PFSK-1 (cell line): Measurements from ENCODE around the gene NARF.

Experiments
- FOXP2 ChIP-seq: optimal IDR thresholded peaks from 2 replicates; pipeline ENCODE3; 2011; ENCODE audit warnings: borderline replicate concordance, control low read depth, inconsistent platforms; ENCODE audit not compliant: insufficient read depth; ENCODE audit errors: extremely low read length, extremely low read depth
- POLR2AphosphoS5 ChIP-seq: IDR thresholded peaks from 2 replicates; pipeline ENCODE4 v1.6.1; 2012; ENCODE audit warnings: low read depth, mild to moderate bottlenecking, control low read depth, low read length, moderate library complexity
- SIN3A ChIP-seq: IDR thresholded peaks from 2 replicates; pipeline ENCODE4 v1.6.1; 2012; ENCODE audit warnings: mild to moderate bottlenecking, low read length, moderate library complexity, borderline replicate concordance; ENCODE audit not compliant: insufficient read depth
- TAF1 ChIP-seq: IDR thresholded peaks from 2 replicates; pipeline ENCODE4 v1.6.1; 2012; ENCODE audit warnings: low read length, control low read depth, borderline replicate concordance; ENCODE audit not compliant: insufficient read depth

DNA sequence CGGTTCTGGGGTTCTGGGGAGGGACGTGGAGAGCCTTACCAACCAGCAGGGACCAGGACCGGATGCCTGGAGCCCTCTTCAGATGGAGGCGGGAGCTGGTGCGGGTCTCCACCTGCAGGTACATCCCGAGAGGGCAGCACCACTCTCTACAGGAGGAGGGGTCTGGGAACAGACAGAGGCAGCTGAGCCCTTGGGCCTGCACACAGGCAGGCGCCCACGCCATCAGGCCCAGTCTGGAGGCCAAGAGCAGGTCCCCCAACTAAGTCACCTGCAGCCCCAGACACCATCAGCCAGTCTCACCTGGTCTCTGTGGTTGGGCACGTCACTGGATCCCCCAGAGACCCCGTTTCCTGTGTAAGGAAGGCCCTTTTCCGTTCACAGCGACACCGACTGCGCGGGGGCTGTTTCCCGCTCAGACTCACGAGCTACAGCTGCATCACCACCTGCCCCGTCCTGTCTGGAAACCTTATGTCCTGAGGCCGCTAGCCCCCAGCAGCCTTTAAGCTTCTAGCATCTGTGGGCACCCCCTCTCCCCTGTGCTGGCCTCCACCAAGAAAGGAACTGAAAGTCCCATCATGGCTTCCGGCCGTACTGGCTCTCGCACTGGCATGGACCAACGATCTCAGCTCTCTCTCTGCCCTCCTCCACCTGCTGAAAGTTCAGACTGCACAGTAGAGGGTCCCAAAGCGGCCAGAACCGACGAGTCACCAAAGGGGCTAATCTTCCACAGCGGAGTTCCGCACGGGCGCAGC, 9.2 kb upstream of the NARF start:
- TF ChIP-seq FOXP2 = no peak
- no peak for TF ChIP-seq TAF1
- TF ChIP-seq POLR2AphosphoS5 = no peak
- no peak for TF ChIP-seq SIN3A
